OCI-LY7 (cell line): Measurements from ENCODE around the gene TRAPPC3L. TPM values are rescaled to one million over a fixed set of nuclear protein-coding genes. Genes with fewer than 3 reads are reported as not detected.

Experiments used
- BruUV-seq: library from RNA; stranded (reverse); fragments of 400-500 nt; replicated peaks from 2 replicates; lab custom pipeline; 2021; lab: Mats Ljungman, UMichigan
- CTCF ChIA-PET: fragments of 300-600 bp; sonication (Branson Sonifier 250); formaldehyde crosslinking; loops from one replicate; lab custom pipeline; 2022; ENCODE audit warnings: antibody characterized with exemption; ENCODE audit not compliant: unreplicated experiment; lab: Charles Lee
- POLR2A ChIA-PET: fragments of 300-600 bp; sonication (Branson Sonifier 250); formaldehyde crosslinking; loops from one replicate; lab custom pipeline; 2022; ENCODE audit warnings: antibody characterized with exemption; lab: Charles Lee
- DNase-seq: peaks from one replicate; pipeline ENCODE4 v3.0.0-alpha.2; 2015; ENCODE audit warnings: low spot score
- H2AFZ ChIP-seq: fragments of 200-600 bp; sonication (generic), shearing (Covaris generic); 2 replicates; pipeline ENCODE4 v1.6.1; 2014; ENCODE audit warnings: mild to moderate bottlenecking, antibody characterized with exemption, low read length, moderate library complexity
- H3K27ac ChIP-seq: fragments of 200-600 bp; sonication (generic); 2 replicates; pipeline ENCODE4 v1.5.1; 2014; ENCODE audit warnings: mixed run types, low read depth, mild to moderate bottlenecking, moderate library complexity, low read length, inconsistent platforms; ENCODE audit not compliant: poor library complexity, severe bottlenecking
- H3K36me3 ChIP-seq: fragments of 200-600 bp; sonication (generic); 2 replicates; pipeline ENCODE4 v1.6.1; 2014; ENCODE audit warnings: mild to moderate bottlenecking, antibody characterized with exemption, low read length, moderate library complexity, mixed read lengths; ENCODE audit not compliant: insufficient read depth
- H3K4me1 ChIP-seq: fragments of 200-600 bp; sonication (generic); 2 replicates; pipeline ENCODE4 v1.5.1; 2014; ENCODE audit warnings: mild to moderate bottlenecking, low read length; ENCODE audit not compliant: insufficient read depth, poor library complexity, severe bottlenecking
- H3K4me2 ChIP-seq: fragments of 200-600 bp; sonication (generic); 2 replicates; pipeline ENCODE4 v1.6.1; 2014; ENCODE audit warnings: mild to moderate bottlenecking, low read length
- H3K4me3 ChIP-seq: fragments of 200-600 bp; sonication (generic); 2 replicates; pipeline ENCODE4 v1.5.1; 2014; ENCODE audit warnings: mild to moderate bottlenecking, low read depth, low read length; ENCODE audit not compliant: poor library complexity, severe bottlenecking
- H3K79me2 ChIP-seq: fragments of 200-600 bp; sonication (generic); 2 replicates; pipeline ENCODE4 v1.6.1; 2016; ENCODE audit warnings: low read depth, mild to moderate bottlenecking, low read length, moderate library complexity, mixed read lengths; ENCODE audit not compliant: insufficient read depth
- H3K9me2 ChIP-seq: fragments of 200-600 bp; sonication (generic); 2 replicates; pipeline ENCODE4 v1.6.1; 2016; ENCODE audit warnings: mild to moderate bottlenecking, low read length, mixed read lengths; ENCODE audit not compliant: insufficient read depth
- H3K9me3 ChIP-seq: fragments of 200-600 bp; sonication (generic); 2 replicates; pipeline ENCODE4 v1.6.1; 2014; ENCODE audit warnings: mild to moderate bottlenecking, mixed run types, low read length, mixed read lengths
- H4K20me1 ChIP-seq: fragments of 200-600 bp; sonication (generic); 2 replicates; pipeline ENCODE4 v1.6.1; 2014; ENCODE audit warnings: mild to moderate bottlenecking, antibody characterized with exemption, low read length, moderate library complexity, mixed read lengths; ENCODE audit not compliant: insufficient read depth
- CTCF ChIP-seq: fragments of 200-600 bp; sonication (generic); conservative IDR thresholded peaks from 2 replicates; pipeline ENCODE4 v1.5.1; 2014; ENCODE audit warnings: mild to moderate bottlenecking, antibody characterized with exemption, low read length, moderate library complexity, mixed read lengths
- EZH2phosphoT487 ChIP-seq: fragments of 200-600 bp; sonication (generic); IDR thresholded peaks from 2 replicates; pipeline ENCODE4 v1.6.1; 2018; ENCODE audit warnings: low read depth, borderline replicate concordance, mild to moderate bottlenecking, mixed run types, antibody characterized with exemption, low read length, moderate library complexity, mixed read lengths
- intact Hi-C: fragments of 100-400 bp; cut with micrococcal nuclease; formaldehyde crosslinking; loops from one replicate; pipeline ENCODE4 v1.10.0; 2022; ENCODE audit not compliant: unreplicated experiment
- total RNA-seq, 2 experiments: library from RNA; depleted of rRNA in 1 of 2; stranded (reverse); fragments of >200 nt in 1 of 2; shearing (Covaris generic) in 1 of 2; gene quantifications; 2 replicates each; pipeline ENCODE4 v1.2.3, GENCODE V29; 2014 to 2022

TRAPPC3L gene
- total RNA-seq, 2 experiments from 2014 or later, result not detected

- Histone ChIP-seq H3K79me2 (no peaks in the 10 kb centered on the region), H4K20me1 (no peaks in the 10 kb centered on the region), H3K4me3 (no peak overlapping the region), H3K9me3 (no peaks in the 10 kb centered on the region), H3K4me1 (peaks cover 18% of the 10 kb centered on the region), H3K9me2 (no peaks in the 10 kb centered on the region), H3K27ac (no peak overlapping the region), H3K4me2 (no peak overlapping the region), H3K36me3 (no peaks in the 10 kb centered on the region), H2AFZ (no peak overlapping the region)
- BruUV-seq, result no TSS peak
- ChIA-PET POLR2A (no interaction called here), CTCF (no interaction called here)
- DNase-seq, result no peak
- intact Hi-C loops, result no loop called here
- TF ChIP-seq CTCF (no peak), EZH2phosphoT487 (no peak)
Observed at GRCh38 chr6:116471531-116471930, 74.0 kb downstream of the TRAPPC3L start.

GRCh38 chr6:116468293-116468692 is 77.2 kb downstream of the TRAPPC3L start:
- no peak overlapping the region for H2AFZ ChIP-seq
- ChIA-PET POLR2A (no interaction called here), CTCF (no interaction called here)
- H3K9me3 ChIP-seq, result no peaks in the 10 kb centered on the region
- H4K20me1 ChIP-seq, result no peaks in the 10 kb centered on the region
- no peaks in the 10 kb centered on the region for H3K79me2 ChIP-seq
- intact Hi-C loops, result no loop called here
- no peak for TF ChIP-seq CTCF
- no peak for TF ChIP-seq EZH2phosphoT487
- DNase-seq, result no peak
- H3K4me2 ChIP-seq, result no peak overlapping the region
- no peak overlapping the region for H3K27ac ChIP-seq
- H3K36me3 ChIP-seq, result no peaks in the 10 kb centered on the region
- no TSS peak for BruUV-seq
- peaks cover 5% of the 10 kb centered on the region for H3K4me1 ChIP-seq
- no peak overlapping the region for H3K4me3 ChIP-seq
- no peaks in the 10 kb centered on the region for H3K9me2 ChIP-seq

DNA sequence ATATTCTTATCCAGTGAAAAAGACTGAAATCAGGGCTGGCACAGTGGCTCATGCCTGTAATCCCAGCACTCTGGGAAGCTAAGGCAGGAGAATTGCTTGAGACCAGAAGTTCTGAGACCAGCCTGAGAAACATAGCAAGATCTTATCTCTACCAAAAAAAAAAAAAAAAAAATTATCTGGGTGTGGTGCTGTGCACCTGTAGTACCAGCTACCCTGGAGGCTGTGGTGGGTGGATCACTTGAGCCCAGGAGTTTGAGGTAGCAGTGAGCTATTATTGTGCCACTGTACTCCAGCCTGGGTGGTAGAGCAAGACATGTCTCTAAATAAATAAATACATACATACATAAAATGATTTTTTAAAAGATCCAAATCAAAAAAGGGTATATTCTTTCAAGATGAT is 78.0 kb downstream of the TRAPPC3L start:
- Histone ChIP-seq H3K79me2 (no peaks in the 10 kb centered on the region), H3K4me2 (no peak overlapping the region), H3K4me3 (no peak overlapping the region), H3K9me3 (no peaks in the 10 kb centered on the region), H3K9me2 (no peaks in the 10 kb centered on the region), H3K4me1 (peaks cover 5% of the 10 kb centered on the region), H3K27ac (no peak overlapping the region), H2AFZ (no peak overlapping the region), H3K36me3 (no peaks in the 10 kb centered on the region), H4K20me1 (no peaks in the 10 kb centered on the region)
- no peak for DNase-seq
- no TSS peak for BruUV-seq
- POLR2A ChIA-PET, result interaction anchor here (0.7 kb wide), 1 partner anchor 33 kb away, joined by 4 read pairs; no protein-coding TSS in a partner anchor
- intact Hi-C loops, result no loop called here
- CTCF ChIA-PET, result no interaction called here
- TF ChIP-seq CTCF (no peak), EZH2phosphoT487 (no peak)
